ENCODE data around the gene GREB1. TPM values are rescaled to one million over a fixed set of nuclear protein-coding genes. Genes with fewer than 3 reads are reported as not detected.

GREB1 gene
- total and polyA plus RNA-seq, 2 of the 13 experiments (the other 11 are each of a cell fraction or from before 2014, with no cell fraction given) = 31.3 to 61.2 TPM

- TF ChIP-seq ZNF318 (CRISPR knock-in tag; IDR thresholded peaks at IDR 0.05) (peak; percentile 91; the same call in 1 of the 2 replicates), SAP130 (CRISPR knock-in tag; IDR thresholded peaks at IDR 0.05; ENCODE audit: low read depth) (peak; percentile 27; the same call in 1 of the 2 replicates), FOXP4 (CRISPR knock-in tag; IDR thresholded peaks at IDR 0.05) (no peak), POGZ (CRISPR knock-in tag; IDR thresholded peaks at IDR 0.05) (no peak), ZNF83 (CRISPR knock-in tag; IDR thresholded peaks at IDR 0.05; ENCODE audit: borderline replicate concordance) (0 out of 2 replicates have a peak, but pooled peaks have one; percentile 71), HIVEP1 (CRISPR knock-in tag; IDR thresholded peaks at IDR 0.05) (peak; percentile 31; the same call in 1 of the 2 replicates), THRA (CRISPR knock-in tag; IDR thresholded peaks at IDR 0.05; ENCODE audit: borderline replicate concordance) (peak; percentile 54; the same call in 1 of the 2 replicates), PAWR (CRISPR knock-in tag; IDR thresholded peaks at IDR 0.05; ENCODE audit: borderline replicate concordance) (0 out of 2 replicates have a peak, but pooled peaks have one; percentile 27), ZBTB8A (CRISPR knock-in tag; IDR thresholded peaks at IDR 0.05; ENCODE audit: borderline replicate concordance, low read depth) (no peak), POLR2AphosphoS5 (IDR thresholded peaks at IDR 0.05; ENCODE audit: low read depth, low read length) (peak; percentile 31; the same call in 1 of the 2 replicates), KLF13 (CRISPR knock-in tag; IDR thresholded peaks at IDR 0.05) (0 out of 2 replicates have a peak, but pooled peaks have one; percentile 40), ZNF12 (CRISPR knock-in tag; IDR thresholded peaks at IDR 0.05) (peak; percentile 61; the same call in 1 of the 2 replicates)
- TF ChIP-seq, protein P1, sequence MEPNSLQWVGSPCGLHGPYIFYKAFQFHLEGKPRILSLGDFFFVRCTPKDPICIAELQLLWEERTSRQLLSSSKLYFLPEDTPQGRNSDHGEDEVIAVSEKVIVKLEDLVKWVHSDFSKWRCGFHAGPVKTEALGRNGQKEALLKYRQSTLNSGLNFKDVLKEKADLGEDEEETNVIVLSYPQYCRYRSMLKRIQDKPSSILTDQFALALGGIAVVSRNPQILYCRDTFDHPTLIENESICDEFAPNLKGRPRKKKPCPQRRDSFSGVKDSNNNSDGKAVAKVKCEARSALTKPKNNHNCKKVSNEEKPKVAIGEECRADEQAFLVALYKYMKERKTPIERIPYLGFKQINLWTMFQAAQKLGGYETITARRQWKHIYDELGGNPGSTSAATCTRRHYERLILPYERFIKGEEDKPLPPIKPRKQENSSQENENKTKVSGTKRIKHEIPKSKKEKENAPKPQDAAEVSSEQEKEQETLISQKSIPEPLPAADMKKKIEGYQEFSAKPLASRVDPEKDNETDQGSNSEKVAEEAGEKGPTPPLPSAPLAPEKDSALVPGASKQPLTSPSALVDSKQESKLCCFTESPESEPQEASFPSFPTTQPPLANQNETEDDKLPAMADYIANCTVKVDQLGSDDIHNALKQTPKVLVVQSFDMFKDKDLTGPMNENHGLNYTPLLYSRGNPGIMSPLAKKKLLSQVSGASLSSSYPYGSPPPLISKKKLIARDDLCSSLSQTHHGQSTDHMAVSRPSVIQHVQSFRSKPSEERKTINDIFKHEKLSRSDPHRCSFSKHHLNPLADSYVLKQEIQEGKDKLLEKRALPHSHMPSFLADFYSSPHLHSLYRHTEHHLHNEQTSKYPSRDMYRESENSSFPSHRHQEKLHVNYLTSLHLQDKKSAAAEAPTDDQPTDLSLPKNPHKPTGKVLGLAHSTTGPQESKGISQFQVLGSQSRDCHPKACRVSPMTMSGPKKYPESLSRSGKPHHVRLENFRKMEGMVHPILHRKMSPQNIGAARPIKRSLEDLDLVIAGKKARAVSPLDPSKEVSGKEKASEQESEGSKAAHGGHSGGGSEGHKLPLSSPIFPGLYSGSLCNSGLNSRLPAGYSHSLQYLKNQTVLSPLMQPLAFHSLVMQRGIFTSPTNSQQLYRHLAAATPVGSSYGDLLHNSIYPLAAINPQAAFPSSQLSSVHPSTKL (CRISPR knock-in tag; IDR thresholded peaks at IDR 0.05) = peak; percentile 55
Observed at GRCh38 chr2:11498543-11499034, 35.3 kb upstream of the GREB1 start (continued).

Measured in HepG2 (cell line).